Right hindlimb (tissue), 1 donor: ENCODE results near the gene SMPD3.

Experiments
- DNase-seq: peaks from one replicate; pipeline ENCODE4 v3.0.0-alpha.2; 2018

The SMPD3 gene

DNA sequence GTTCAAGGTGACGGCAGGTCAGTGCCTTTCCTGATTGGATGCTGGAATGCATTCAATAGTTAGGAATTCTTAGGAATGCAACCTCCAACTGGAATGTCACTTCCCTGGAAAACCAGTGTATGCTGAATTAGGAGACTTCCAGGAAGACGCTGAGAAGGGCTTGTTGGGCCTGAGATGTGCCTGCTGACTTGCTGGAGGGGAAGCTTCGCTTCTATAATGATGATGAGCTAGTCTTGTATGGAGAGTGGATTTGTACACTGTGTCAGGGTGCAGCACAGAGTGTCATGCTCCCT lies 45.6 kb downstream of the SMPD3 start:
- DNase-seq: no peak

DNA sequence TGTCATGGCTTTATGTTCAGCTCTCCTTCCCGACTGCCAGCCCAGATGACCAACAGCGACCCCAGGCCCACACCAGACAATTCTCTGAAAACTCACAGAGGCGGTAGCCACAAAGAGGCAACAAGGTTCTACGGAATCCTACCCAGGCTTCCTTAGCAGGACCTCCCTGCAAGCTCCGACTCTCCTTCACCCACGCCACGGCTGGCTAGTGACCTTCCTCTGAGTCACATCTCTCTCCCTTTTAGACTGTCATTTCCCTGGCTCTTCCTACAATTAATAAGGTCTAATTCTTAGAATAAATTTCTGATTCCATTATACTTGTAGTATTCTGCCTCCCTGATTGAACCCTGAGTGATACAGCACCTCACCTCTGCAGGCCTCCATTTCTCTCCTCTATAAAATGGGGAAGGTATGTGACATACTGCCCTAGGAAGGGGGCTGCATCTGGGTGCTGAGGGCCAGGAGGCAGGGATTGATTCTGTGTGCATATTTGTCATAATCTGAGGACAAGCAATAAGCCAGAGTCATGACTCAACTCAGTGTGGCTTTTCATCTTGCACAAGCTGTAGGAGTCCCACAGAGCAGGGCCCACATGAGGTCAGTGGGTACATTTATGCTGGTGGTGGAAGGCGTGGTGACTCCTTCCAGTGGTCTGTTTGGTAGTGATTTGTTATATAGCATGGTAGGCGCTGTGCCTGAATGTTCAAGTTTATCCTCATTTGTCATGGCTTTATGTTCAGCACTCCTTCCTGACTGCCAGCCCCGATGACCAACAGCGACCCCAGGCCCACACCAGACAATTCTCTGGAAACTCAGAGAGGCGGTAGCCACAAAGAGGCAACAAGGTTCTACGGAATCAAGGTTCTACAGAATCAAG lies 46.2 kb downstream of the SMPD3 start:
- DNase-seq: no peak

DNA sequence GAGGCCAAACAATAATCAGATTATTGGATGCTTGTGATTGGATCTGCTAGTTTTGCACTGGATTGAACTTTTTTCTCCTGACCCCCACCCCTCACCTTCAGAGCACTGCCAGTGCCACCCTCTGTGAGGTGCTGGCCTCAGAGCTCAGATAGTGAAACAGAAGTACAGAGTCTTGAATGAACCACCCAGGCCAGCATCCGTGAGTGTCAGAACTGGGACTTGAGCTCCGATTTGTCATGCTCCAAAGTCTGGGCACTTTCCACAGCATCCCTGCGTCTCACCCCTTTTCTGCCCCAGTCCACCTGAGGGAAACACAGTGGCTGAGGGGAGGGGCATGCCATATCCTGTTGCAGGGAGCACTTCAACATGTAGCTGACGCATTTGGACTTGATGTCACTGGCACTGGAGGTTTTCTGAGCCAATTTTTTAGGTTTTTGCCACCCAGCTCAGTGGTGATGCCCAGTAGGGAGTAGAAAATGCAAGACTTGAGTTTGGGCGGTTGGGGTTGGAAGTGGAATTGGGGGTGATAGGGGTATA lies 47.3 kb downstream of the SMPD3 start:
- no peak for DNase-seq

DNA sequence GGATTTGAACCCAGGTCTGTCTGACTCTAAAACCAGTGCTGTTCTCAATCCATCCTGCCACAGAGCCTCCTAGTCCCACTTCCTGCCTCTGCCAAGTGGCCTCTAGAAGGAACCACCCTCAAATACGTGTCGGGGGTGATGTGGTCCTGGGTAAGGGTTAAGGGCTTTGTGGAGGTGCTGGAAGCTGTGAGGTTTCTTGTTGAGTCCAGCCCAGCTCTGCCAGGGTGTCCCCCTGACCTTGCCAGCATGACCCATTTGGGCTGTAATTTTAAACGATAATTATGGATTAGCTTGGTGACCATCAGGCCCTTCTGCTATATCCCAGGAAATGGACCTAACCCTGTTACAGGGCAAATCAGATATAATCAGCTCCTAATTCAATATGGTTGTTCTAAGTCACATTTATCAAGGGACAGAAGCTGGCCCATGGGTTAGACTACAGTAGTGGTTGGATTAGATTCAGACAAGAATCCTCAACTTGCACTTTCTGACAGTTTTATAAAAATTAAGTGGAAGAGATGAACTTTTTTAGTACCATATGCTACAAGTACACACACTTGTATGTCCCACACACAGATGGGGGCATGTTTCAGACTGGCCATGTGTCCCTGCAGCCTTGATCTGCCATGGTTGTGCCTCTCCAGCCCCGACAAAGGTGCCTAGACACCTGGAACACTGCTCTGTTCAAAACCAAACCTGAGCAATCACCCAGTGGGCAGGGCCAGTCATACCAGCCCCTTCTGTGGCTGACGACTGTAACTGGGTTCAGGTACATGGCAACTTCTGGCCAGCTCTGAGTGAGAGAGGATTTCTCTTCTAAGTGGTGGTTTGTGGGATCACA lies 48.0 kb downstream of the SMPD3 start:
- DNase-seq: no peak

DNA sequence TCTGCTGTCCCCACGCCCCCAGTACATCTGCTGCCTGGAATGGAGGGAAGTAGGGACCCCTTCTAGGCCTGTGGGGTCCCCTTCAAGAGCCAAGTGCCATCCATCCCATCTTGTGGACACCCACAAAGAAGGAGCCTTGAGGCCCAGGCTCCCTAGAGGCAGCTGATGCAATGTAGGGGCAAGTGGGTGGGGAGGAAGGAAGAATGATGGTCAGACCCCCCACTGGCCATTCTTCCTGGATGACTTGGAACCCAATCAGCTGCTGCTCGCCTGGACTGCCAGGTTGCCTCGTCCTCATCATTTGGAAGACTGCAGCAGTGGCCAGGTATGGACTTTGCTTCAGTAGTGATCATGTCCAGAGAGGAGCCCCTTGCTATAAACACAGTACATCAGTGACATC lies 48.9 kb downstream of the SMPD3 start:
- no peak for DNase-seq

DNA sequence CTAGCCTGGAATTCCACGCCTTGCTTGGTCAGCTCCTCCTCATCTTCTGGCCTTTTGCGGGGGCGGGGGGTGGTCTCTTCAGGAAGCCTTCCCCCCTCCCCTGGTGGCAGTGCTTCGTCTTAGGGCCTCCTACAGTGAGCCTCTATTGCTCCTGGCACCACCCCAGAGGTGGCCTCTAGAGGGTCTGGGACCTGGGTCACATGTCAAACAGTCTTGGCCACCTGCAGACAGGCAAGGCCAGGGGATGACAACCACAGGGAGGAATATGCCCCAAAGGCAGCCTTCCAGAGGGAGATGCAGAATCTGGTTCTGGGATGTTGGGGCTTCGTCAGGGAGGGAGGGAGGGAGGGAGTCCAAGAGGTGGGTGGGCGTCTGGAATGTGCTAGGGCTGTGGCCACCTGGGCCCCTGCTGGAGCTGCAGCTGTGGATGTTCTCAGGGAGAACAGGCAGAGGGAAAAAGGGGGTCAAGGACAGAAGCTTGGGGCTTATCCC lies 50.6 kb downstream of the SMPD3 start:
- DNase-seq: peak; percentile 64

DNA sequence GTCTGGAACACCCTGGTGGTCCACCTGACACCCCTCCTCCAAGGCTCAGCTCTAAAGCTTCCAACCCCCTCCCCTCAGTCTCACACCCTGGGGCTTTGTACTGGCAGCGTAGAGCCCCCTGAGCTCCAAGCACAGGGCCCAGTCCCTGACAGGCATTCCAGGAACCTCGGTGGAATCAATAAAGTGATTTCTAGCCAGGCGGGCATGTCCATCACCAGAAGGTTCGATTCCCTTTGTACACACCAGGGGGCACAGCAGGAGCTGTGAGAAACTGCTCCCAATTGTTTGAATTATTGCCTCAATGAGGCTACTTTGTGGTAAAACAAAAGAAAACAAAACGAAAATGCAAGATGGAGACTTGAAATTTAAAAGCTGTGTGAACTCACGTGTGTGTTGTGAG lies 51.8 kb downstream of the SMPD3 start:
- DNase-seq: no peak

DNA sequence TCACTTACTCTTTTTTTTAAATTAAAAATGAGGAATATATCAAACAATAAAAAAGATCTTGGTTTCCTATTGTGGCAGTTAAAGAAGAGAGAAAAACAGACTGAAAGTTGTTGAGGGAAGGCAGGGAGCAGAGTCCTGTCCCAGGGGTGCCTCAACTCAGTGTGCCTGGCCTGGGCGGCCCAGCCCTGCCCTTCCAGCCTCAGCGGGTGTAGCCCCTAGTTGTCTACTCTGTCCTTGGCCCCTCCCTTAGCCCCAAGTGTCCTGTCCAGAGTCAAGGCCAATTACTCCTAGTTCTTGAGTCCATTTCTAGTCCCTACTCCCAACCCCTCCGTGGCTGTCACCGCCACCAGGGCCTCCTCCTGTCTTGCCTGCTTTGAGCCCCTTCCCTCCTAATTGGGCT lies 52.5 kb downstream of the SMPD3 start:
- no peak for DNase-seq

DNA sequence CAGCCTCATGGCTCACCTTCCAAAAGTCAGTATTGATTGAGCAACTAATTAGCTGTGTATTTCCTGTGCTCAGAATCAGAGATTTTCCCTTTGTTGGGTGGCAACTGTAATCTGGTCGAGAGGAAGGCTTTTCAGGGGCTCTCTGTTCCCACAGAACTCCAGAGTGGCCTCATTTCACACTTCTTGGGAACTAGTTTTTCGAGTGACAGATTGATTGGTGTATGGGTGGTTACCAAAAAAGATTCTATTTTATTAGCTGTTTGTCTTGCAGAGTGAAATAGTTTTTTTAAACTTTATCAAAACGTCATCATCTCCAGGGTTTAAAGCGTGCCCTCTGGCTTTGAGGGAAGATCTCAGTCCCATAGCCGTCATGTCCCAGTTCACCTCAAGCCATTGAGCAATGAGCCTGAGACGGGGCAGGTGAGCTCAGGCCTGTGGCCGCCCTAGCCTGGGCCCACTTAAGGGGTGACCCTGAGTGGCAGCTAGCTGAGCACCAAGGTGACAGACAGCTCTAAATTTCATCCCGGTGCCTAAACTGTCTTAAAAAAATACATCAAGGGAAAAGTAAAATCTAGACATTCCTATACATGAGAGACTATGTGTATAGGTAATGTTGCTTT lies 53.0 kb downstream of the SMPD3 start:
- no peak for DNase-seq

DNA sequence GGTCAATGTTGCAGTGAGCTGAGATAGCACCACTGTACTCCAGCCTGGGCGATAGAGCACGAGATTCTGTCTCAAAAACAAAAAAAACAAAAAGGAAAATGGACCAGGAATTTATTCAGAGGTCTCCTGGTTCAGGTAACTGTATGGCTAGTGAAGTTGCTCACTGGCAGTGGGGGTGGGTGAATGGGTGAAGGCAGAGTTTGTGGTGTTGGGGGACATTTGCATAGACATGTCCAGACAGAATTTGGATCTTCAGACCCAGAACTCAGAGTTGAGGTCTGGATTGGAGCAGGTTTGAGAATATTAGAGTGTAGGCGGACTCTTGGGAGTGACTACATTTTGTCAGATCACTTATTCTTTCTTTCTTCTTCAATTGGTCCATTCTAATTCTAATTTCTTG lies 55.0 kb downstream of the SMPD3 start:
- DNase-seq: no peak

DNA sequence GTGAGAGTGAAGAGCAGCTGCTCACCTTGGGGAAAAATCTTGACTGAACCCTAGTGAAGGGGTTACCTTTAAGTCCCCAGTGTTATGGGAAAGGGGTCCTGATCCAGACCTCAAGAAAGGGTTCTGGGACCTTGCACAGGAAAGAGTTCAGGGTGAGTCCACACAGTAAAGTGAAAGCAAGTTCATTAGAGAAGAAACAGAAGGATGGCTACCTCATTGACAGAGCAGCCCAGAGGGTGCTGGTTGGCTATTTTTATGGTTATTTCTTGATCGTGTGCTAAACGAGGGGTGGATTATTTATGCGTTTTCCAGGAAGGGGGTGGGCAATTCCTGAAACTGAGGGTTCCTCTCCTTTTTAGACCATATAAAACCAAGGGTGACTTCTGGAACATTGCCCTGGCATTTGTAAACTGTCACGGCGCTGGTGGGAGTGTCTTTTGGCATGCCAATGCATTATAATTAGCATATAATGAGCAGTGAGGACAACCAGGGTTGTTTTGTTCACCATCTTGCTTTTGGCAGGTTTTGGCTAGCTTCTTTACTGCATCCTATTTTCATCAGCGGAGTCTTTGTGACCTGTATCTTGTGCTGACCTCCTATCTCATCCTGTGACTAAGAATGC lies 58.4 kb downstream of the SMPD3 start:
- DNase-seq: no peak

DNA sequence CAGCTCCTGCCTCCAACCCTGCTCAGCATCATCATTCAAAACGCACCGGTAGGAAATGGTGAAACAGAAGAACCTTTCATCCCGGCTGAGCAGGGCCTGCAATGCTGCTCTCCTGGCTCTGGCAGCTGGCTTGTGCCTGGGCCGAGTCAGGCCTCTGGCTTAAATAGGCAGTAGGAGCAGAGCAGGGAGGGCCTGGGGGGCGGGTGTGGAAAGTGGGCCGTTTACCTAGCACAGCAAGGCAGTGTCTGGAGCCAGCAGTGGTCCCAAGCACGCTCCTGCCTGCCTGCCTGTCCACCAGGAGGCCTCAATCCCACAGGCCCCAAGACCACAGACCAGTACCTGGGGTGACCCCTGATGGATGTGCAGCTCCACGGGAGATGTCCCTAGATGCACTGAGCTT lies 59.3 kb downstream of the SMPD3 start:
- DNase-seq: peak; percentile 47

DNA sequence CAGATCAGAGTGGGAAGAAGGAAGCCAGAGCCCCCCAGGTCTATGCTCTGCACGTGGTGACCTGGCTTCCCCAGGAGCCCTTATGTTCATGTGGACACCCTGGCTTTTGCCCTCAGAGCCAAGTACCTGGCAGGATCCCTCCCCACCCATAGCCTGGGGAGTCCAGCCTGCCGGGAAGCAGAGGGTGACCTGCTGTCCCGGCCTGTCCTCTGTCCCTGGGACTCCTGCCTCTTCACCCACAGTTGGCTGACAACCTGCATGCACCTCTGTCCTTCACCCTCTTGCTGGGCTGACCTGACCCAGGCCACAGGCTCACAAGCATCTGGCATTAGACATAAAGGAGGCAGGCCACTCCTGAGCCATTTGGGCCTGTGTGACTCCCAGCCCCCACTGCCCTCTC lies 60.2 kb downstream of the SMPD3 start:
- no peak for DNase-seq

DNA sequence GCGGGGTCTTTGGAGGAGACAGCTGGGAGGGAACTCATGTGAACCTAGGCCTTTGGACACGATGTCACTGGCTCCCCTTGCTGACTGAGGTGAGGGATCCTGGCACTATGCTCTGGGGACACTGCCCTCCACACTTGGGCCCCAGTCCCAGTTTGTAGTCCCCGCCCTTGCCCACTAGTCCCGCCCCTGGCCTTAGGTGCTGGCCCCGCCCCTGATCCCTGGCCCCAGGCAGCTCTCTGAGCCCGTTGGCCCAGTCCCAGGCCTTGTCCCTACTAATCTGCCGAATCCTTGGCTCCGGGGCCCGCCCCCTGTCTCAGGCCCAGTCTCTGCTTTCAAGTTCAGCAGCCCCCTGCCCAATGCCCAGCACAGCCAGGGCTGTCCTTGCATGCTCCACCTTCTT lies 61.0 kb downstream of the SMPD3 start:
- no peak for DNase-seq

DNA sequence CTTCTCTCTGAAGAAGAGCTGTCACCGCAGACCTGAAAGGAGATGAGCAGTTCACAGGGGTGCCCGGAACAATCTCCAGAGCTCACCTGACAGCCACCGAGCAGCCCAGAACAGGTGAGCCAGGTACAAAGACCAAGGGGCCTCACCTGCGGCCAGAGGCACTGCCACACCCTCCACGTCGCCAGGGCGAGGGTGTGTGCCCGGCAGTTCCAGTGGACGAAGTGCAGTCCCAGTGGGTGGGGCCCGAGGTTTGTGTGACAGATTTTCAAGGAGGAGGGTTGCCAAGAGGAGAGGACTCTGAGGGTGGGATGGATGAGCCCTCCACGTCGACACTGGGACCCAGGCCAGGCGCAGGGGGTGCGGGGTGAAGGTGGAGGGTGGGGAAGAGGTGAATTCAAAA lies 61.7 kb downstream of the SMPD3 start:
- no peak for DNase-seq

DNA sequence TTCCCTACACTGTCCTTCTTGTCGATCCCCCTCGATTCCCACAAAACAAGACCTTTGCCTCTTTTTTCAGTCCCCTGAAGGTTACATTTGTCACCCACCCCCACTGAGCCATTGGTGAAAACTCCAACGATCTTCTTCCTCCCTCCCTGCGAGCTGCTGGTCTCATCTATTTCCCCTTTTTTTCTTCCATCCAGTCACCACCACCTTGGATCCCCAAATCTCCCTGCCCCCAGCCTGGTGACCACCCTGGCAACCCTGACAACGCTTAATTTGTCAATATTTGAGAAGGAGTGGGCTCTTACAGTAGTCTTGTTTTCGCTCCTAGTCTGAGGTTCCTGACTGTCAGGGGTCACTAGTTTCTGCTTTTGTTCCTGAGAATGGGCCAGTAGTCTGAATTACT lies 62.9 kb downstream of the SMPD3 start:
- DNase-seq: no peak

DNA sequence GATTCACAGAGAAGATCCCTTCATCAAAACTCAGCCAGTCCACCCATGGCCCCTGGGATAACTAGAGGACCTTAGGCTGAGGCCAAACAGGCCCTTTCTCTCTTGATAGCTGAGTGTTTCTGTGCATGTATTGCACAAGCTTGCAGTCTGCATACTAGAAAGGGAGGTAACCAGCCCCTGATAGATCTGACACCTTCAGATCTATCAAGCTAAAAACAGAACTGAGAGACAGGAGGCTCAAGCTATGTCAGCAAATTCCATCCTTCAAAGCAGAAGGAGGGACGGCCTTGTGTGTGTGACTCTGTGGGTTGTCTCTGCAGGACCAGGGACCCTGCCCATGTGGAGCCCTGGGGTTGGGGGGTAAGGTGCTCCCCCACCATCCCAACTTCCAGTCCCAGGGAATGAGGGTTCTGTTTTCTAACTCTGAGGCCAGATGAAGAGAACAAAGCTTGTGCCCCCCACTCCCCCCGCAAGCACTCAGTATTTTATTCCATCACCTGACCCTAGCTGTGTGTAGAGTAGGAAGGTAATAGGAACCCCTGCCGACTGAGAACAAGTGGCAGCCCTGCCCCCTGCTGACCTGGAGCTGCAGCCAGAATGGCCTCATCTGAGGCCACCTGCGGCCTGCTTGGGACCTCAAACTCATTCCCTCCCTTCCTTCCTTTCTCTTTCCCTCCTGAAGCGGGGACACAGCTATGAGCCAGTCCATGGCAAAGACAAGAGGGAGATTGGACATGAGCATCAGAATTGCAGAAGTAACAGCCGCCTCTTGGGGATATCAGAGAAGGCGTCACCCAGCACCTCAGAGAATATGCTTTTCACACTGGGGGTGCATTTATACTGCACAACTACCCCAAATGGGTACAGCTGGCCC lies 63.8 kb downstream of the SMPD3 start:
- DNase-seq: no peak

DNA sequence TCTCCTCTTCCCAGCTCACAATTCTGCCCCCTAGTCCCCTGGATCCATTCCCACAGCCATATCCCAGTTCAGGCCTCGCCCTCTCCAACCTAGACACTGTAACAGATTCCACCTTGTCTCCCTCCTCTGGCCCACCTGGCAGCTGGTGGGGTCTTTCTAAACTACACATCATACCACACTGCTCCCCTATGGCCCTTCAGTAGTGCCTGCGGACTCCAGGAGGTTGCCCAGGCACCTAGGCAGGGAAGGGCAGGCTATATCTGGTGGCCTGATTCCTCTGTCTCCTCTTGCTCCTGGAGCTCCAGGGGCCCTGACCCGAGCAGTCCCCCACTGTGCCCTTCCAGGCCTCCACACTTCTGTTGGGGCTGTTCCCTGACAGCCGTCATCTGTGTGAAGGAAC lies 64.5 kb downstream of the SMPD3 start:
- DNase-seq: no peak

DNA sequence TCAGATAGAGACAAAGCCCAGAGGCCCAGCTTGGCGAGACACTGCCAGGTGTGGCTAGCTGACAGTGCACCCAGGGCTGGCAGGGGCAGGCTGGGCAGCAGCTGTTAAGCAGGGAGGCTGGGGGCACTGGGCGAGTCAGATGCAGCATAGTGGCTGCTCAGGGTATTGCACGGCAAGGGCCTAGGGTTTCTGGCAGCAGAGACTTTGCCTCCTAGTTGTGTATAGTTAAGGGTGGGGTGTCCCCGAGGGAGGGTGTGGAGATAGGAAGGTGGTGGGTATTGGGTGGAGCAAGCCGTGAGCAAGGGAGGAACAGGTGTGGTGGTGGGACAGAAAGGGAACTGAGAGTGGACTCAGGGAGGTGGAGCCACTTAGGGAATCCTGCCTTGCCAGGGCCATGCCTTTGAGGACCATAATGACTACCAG lies 66.0 kb downstream of the SMPD3 start:
- DNase-seq: no peak

DNA sequence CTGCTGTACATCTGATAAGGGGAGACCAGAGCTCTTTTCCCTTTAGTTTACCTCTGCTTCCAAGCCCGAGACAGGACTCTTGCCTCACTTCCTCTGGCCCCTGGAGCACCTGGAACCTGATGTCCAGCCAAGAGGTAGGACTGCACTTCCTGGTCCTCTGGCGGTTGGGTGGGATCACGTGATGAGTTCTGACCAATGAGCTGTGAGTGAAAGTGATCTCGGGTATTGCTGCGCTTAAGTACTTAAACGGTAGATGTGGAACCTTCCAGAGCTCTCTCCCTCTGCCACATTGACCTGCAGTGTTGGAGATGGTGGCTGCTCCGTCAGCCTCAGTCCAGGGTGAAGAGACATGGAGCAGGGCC lies 67.0 kb downstream of the SMPD3 start:
- no peak for DNase-seq

DNA sequence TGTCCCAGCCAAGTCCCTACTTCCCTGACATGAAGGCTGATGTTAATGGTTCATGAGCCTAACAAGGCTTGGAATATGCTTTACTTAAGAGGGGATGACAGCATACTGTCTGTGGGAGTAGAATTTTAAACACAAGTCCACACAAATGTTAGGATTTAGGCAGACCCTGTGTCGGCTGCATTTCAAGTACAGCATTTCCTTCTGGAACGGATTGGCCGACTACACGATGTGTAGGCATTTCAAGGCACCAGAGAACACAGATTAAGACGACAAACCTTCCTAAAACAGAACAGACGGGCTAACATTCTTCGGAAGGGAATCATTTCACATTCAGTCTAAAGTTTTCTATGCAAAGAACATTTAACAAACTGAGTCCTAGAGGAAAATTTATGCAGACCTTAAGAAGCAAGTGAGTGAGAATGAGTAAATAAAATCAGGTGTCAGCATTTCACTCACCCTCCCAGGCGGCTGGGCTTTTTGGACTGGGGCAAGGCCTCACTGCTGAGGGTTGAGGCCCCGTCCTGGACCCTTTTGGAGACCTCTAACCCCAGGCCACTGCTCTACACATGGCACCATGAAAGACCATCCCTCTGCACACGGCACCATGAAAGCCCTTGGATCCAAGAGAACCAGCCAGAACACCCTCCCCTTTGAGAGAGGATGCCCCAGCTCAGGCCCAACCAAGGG lies 67.5 kb downstream of the SMPD3 start:
- no peak for DNase-seq

DNA sequence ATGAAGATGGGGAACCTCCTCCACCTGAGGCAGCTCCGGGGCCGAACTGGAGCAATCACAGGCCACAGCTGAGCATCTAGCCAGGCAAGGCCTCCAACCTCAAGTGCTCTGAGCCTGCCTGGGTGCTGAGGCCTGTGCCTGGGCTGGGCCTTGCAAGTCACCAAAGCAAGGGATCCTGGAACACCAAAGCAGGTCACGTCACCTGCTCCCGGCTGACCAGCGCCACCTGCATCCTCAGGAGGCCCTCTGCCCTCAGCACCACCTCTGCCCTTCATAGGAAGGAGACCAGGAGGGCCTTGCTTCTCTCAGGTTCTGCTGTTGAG lies 68.0 kb downstream of the SMPD3 start:
- DNase-seq: no peak
